ENCODE results near the gene MMD2.
"Not testable (repeated sequence)": the region's sequence is repeated elsewhere in the genome, so short reads cannot be mapped to it uniquely, and the experiment has no call there.

MMD2 gene

DNA sequence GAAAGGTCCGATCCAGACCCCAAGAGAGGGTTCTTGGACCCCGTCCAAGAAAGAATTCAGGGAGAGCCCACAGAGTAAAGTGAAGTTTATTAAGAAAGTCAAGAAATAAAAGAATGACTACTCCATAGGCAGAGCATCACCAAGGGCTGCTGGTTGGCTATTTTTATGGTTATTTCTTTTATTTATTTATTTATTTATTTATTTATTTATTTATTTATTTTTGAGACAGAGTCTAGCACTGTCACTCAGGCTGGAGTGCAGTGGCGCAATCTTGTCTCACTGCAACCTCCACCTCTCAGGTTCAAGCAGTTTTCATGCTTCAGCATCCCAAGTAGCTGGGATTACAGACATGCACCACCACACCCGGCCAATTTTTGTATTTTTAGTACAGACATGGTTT is 65.8 kb downstream of the MMD2 start:
- not testable (repeated sequence) for DNase-seq

DNA sequence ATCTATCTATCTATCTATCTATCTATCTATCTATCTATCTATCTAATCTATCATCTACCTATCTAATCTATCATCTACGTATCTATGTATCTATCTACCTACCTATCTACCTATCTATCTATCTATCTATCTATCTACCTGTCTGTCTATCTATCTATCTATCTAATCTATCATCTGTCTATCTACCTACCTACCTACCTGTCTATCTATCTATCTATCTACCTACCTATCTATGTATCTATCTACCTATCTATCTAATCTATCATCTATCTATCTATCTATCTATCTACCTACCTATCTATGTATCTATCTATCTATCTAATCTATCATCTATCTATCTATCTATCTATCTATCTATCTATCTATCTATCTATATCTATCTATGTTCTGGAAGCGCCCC is 67.5 kb downstream of the MMD2 start:
- DNase-seq, result not testable (repeated sequence)

GRCh38 chr7:4889682-4890081 is 69.3 kb downstream of the MMD2 start:
- DNase-seq, result no peak

GRCh38 chr7:4888161-4888560 is 70.8 kb downstream of the MMD2 start:
- DNase-seq, result no peak

- no peak for DNase-seq
These were observed 72.3 kb downstream of the MMD2 start for GRCh38 chr7:4886671-4887070.

DNA sequence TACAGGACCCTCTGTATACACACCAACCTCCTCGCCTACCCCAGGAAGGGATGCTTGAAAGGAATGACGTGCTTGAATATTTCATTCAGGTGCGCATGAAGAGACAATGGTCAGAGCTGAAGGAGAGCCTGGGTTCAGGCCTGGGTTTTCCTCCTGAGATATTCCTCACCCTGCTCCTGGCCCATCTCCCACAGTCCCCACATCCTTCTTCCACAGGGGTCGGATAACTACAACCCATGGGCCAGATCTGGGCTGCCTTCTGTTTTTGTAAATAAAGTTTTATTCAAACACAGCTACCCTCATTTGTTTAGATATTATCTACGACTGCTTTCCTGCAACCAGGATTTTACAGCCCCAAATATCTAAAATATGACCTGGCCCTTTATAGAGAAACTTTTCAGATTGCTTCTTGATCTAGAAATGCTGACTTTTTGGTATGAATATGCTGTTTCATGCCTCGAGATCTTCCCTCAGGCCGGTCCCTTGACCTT is 73.6 kb downstream of the MMD2 start:
- DNase-seq, result no peak

- peak; percentile 47 for DNase-seq
These were observed 74.8 kb downstream of the MMD2 start for GRCh38 chr7:4884164-4884563.

DNA sequence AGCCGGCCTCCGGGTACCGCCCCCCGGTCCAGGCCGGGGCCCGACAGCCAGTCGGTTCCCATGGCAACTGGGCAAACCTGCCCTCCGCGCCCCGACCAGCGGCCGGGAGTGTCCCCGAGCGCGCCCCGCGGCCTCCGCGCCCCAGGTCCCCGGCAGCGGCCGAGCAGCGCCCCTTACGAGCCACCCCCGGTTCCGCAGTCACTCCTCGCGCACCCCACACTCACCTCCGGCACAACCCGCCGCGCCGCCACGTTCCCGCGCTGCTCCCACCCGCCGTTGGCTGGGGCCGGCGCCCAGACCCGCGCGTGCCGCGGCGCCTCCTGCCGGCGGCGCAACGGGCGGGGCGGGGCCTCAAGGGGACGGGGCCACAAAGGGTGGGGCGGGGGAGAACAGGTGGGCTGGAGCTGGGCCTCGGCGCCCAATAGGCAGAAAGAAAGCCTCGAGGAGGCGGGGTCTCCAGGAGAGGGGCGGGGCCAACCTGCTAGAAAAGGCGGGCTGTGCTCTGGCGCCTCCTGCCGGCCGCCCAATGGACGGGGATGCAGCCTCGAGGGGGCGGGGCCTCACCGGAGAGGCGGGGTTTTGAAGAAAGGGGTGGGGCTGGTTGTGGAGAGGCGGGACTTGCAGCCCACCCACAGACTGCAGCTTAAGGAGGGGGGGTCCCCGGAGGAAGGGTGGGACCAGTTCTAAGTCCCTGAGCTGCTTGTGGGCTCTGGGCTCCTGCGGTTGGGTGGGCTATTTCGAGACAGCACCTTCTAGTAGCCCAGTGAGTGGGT is 75.4 kb downstream of the MMD2 start, which contains the start of gene RADIL:
RADIL (minus strand) TSS at position 345 of the 773 bp plus-strand sequence. CDS start 5,577 bp downstream, outside the sequence.
- peak; percentile 98 for DNase-seq

- DNase-seq, result no peak
These were observed 76.0 kb downstream of the MMD2 start for GRCh38 chr7:4883033-4883371.

- DNase-seq, result peak; percentile 55
These were observed 76.6 kb downstream of the MMD2 start for GRCh38 chr7:4882169-4883032.

DNA sequence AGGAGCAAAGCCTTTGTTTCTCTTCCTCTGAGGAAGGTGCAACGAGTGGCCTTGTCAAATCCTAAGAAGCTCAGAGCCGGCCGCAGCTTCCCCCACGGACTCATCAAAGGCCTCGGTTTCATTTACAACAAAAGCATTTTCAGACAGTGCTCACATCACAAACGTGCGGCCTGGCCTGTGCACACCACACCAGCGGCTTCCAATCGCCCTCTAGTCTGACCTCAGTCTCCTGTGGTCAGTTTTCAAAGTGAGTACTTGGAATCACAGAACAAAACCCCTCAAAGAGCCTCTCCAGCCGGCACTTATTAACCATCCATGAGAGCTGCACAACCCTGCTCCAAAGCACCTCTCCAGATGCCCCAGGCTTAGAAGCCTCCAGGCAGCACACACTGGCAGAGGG is 78.8 kb downstream of the MMD2 start:
- no peak for DNase-seq

- DNase-seq, result no peak
These were observed 79.4 kb downstream of the MMD2 start for GRCh38 chr7:4879396-4880081.

DNA sequence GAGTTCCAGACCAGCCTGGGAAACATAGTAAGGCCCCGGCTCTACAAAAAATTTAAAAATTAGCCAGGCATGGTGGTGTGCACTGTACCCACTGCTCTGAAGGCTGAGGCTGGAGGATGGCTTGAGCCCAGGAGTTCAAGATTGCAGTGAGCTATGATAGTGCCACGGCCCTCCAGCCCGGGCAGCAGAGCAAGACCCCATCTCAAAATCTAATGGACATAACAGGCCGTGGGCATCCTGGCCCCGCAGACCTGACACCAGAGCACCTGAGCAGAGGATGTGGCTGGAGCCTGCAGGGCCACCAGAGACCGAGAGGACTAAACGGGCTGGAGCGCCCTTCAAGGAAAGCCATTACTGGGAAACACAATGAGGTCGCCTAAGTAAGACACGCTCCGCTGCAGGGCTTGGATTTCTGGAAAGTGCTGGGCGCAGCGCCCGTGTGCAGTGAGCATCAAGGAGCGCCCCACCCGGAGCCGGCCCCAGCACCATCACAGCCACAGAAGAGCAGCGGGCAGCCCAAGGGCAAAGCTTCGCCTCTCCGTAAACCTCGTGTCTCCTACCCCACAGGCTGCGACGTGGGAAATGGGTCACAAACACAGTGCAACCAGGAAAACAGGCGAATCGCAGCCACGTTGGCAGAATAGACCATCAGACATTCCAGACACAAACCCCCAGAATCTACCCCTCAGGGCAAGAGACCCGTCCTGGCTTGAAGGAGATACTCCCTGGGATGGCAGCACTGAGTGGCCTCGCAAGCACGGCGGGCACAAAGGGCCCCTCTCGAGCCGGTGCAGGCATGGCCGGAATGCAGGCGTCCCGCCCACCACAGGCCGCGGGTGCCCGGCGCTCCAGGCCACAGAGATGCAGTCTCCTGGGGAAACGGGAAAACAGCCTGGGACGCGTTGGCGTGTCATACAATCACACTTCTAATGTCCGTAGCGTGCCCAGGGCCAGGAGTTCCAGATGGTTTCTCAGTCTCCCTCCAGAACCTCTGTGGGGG is 80.4 kb downstream of the MMD2 start:
- no peak for DNase-seq

- DNase-seq, result no peak
These were observed 82.4 kb downstream of the MMD2 start for GRCh38 chr7:4876586-4876985.

GRCh38 chr7:4875391-4875790 is 83.6 kb downstream of the MMD2 start:
- no peak for DNase-seq

DNA sequence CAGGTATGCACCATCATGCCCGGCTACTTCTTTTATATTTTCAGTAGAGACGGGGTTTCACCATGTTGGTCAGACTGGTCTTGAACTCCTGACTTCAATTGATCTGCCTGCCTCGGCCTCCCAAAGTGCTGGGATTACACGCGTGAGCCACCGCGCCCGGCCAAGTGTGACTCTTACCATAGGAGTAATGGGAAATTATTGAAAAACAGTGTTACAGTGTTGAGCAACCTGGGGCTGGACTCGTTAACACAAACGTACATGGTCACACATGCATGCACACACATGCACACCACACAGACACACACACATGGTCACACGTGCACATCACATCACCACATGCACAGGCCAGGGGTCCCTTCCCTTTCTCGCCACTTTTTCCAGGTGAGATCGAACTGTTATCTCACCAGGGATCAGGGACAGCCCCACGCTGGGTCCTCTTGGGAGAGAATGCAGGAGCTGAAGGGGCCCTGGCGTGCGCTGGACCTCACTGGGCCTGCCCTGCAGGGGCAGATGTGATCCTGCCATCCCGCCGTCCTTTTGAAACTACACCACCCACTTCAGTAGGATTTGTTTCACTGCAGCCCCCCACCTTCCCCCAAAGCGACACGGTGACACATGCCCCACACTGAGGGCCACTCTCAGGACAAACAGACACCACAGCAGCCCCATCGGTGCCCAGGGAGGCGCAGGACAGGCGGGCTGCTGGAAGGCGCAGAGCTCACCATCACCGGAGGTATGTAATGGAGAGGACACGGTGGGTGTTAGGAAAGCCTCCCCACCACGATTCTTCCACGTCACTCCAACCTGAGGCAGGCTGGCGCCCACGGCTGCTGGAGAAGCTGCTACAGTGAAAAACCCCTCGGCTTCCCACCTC is 85.7 kb downstream of the MMD2 start:
- no peak for DNase-seq

GRCh38 chr7:4871930-4872675 is 86.9 kb downstream of the MMD2 start:
- DNase-seq, result no peak

- DNase-seq, result no peak
These were observed 87.8 kb downstream of the MMD2 start for GRCh38 chr7:4871056-4871680.

GRCh38 chr7:4868493-4868892 is 90.5 kb downstream of the MMD2 start:
- DNase-seq, result no peak
